Measurements from ENCODE around the gene LGR4.
"Not testable (repeated sequence)": the region's sequence is repeated elsewhere in the genome, so short reads cannot be mapped to it uniquely, and the experiment has no call there.

Gene LGR4

GRCh38 chr11:27456795-27457329 is 15.7 kb downstream of the LGR4 start:
- no peak for TF ChIP-seq CTCF (IDR thresholded peaks at IDR 0.05; ENCODE audit: low read depth, low read length)
- DNase-seq (ENCODE audit: extremely low read depth, low read depth): no peak

- no peak for DNase-seq (ENCODE audit: extremely low read depth, low read depth)
- no peak for TF ChIP-seq CTCF (IDR thresholded peaks at IDR 0.05; ENCODE audit: low read depth, low read length)
Measured at GRCh38 chr11:27456140-27456794, 16.3 kb downstream of the LGR4 start.

- no peak for TF ChIP-seq CTCF (IDR thresholded peaks at IDR 0.05; ENCODE audit: low read depth, low read length)
- DNase-seq (ENCODE audit: extremely low read depth, low read depth): no peak
Measured at GRCh38 chr11:27455667-27456066, 16.9 kb downstream of the LGR4 start.

- TF ChIP-seq CTCF (IDR thresholded peaks at IDR 0.05; ENCODE audit: low read depth, low read length): no peak
- no peak for DNase-seq (ENCODE audit: extremely low read depth, low read depth)
Measured at GRCh38 chr11:27453701-27454100, 18.9 kb downstream of the LGR4 start.

GRCh38 chr11:27452147-27452546 is 20.4 kb downstream of the LGR4 start:
- no peak for TF ChIP-seq CTCF (IDR thresholded peaks at IDR 0.05; ENCODE audit: low read depth, low read length)
- no peak for DNase-seq (ENCODE audit: extremely low read depth, low read depth)

GRCh38 chr11:27451244-27451965 is 21.2 kb downstream of the LGR4 start:
- no peak for DNase-seq (ENCODE audit: extremely low read depth, low read depth)
- no peak for TF ChIP-seq CTCF (IDR thresholded peaks at IDR 0.05; ENCODE audit: low read depth, low read length)

- DNase-seq (ENCODE audit: extremely low read depth, low read depth): not testable (repeated sequence)
Measured at GRCh38 chr11:27448184-27448540, 24.4 kb downstream of the LGR4 start.
